Neuronal stem cell (in vitro differentiated cells): Measurements from ENCODE around the gene CD247.

Source experiments
- DNase-seq: peaks from one replicate; pipeline ENCODE4 v3.0.0-alpha.2; 2013; ENCODE audit warnings: low spot score
- H2AFZ ChIP-seq: one replicate; pipeline ENCODE4 v1.6.1; 2013; ENCODE audit warnings: mild to moderate bottlenecking, low read length, inconsistent platforms
- H2AK5ac ChIP-seq: 2 replicates; pipeline ENCODE4 v1.6.1; 2013; ENCODE audit warnings: low read depth, mild to moderate bottlenecking, inconsistent platforms, low read length, moderate library complexity, mixed read lengths
- H2BK120ac ChIP-seq: 2 replicates; pipeline ENCODE4 v1.6.1; 2013; ENCODE audit warnings: low read depth, mild to moderate bottlenecking, inconsistent platforms, low read length, moderate library complexity, mixed read lengths
- H2BK12ac ChIP-seq: one replicate; pipeline ENCODE4 v1.6.1; 2013; ENCODE audit warnings: low read length, inconsistent platforms
- H2BK15ac ChIP-seq: 2 replicates; pipeline ENCODE4 v1.6.1; 2013; ENCODE audit warnings: mild to moderate bottlenecking, low read length, inconsistent platforms, mixed read lengths
- H2BK5ac ChIP-seq: one replicate; pipeline ENCODE4 v1.6.1; 2013; ENCODE audit warnings: inconsistent platforms, mild to moderate bottlenecking, low read length, moderate library complexity
- H3K14ac ChIP-seq: one replicate; pipeline ENCODE4 v1.6.1; 2013; ENCODE audit warnings: low read length, inconsistent platforms
- H3K18ac ChIP-seq: 2 replicates; pipeline ENCODE4 v1.6.1; 2013; ENCODE audit warnings: low read length, inconsistent platforms
- H3K23ac ChIP-seq: 2 replicates; pipeline ENCODE4 v1.6.1; 2013; ENCODE audit warnings: low read depth, mild to moderate bottlenecking, mixed read lengths, low read length, inconsistent platforms; ENCODE audit not compliant: poor library complexity
- H3K27ac ChIP-seq: replicated peaks from 3 replicates; pipeline ENCODE4 v1.5.1; 2013; ENCODE audit warnings: low read length, inconsistent platforms
- H3K27me3 ChIP-seq, 3 experiments: 2 replicates each; pipeline ENCODE4 v1.6.1; 2013; ENCODE audit warnings: low read length in 3 of 3, mild to moderate bottlenecking in 2 of 3, inconsistent platforms in 1 of 3, low read depth in 1 of 3, mixed read lengths in 1 of 3, moderate library complexity in 1 of 3; ENCODE audit not compliant: control insufficient read depth in 3 of 3, insufficient read depth in 3 of 3
- H3K36me3 ChIP-seq, 2 donors: replicated peaks in 1 of 2; 2 replicates each; pipeline ENCODE4 v1.6.1; 2013; ENCODE audit warnings: low read length in 2 of 2; ENCODE audit not compliant: control insufficient read depth in 2 of 2, insufficient read depth in 2 of 2
- H3K4ac ChIP-seq: 2 replicates; pipeline ENCODE4 v1.6.1; 2013; ENCODE audit warnings: inconsistent platforms, mild to moderate bottlenecking, low read length, moderate library complexity
- H3K4me1 ChIP-seq, 2 donors: 1 replicate in 1 of 2; 2 replicates in 1 of 2; pipeline ENCODE4 v1.6.1; 2013; ENCODE audit warnings: low read length in 2 of 2, low read depth in 1 of 2; ENCODE audit not compliant: control insufficient read depth in 2 of 2, insufficient read depth in 1 of 2
- H3K4me2 ChIP-seq: one replicate; pipeline ENCODE4 v1.6.1; 2013; ENCODE audit warnings: mild to moderate bottlenecking, low read length, inconsistent platforms; ENCODE audit not compliant: insufficient read depth, poor library complexity, severe bottlenecking
- H3K4me3 ChIP-seq, 2 donors: 2 replicates each; pipeline ENCODE4 v1.5.1; 2013; ENCODE audit warnings: low read length in 2 of 2, mild to moderate bottlenecking in 2 of 2, inconsistent platforms in 1 of 2, moderate library complexity in 1 of 2
- H3K79me1 ChIP-seq: one replicate; pipeline ENCODE4 v1.6.1; 2013; ENCODE audit warnings: low read depth, mild to moderate bottlenecking, inconsistent platforms, low read length, moderate library complexity
- H3K9ac ChIP-seq: one replicate; pipeline ENCODE4 v1.6.1; 2013; ENCODE audit warnings: mild to moderate bottlenecking, low read depth, low read length, inconsistent platforms; ENCODE audit not compliant: poor library complexity
- H3K9me3 ChIP-seq, 2 donors: replicated peaks in 1 of 2; 2 replicates each; pipeline versions ENCODE3 to v1.6.1; 2013; ENCODE audit warnings: low read length in 2 of 2, mild to moderate bottlenecking in 2 of 2, inconsistent platforms in 1 of 2, low read depth in 1 of 2, mixed read lengths in 1 of 2, moderate library complexity in 1 of 2; ENCODE audit not compliant: control insufficient read depth in 2 of 2, insufficient read depth in 1 of 2
- H4K8ac ChIP-seq: one replicate; pipeline ENCODE4 v1.6.1; 2013; ENCODE audit warnings: low read depth, mild to moderate bottlenecking, inconsistent platforms, low read length, moderate library complexity
- H4K91ac ChIP-seq: one replicate; pipeline ENCODE4 v1.6.1; 2013; ENCODE audit warnings: low read length, low read depth, mild to moderate bottlenecking, inconsistent platforms; ENCODE audit not compliant: poor library complexity
- WGBS, 2 donors: extraction: QIAGEN DNeasy Blood & Tissue Kit; methylation state at CpG; one replicate each; pipeline ENCODE4 v1.1.7; 2013; ENCODE audit warnings: missing lambda C conversion rate in 2 of 2, mixed read lengths in 1 of 2; ENCODE audit not compliant: insufficient read length in 2 of 2, insufficient replicate concordance in 1 of 2; ENCODE audit errors: extremely low coverage in 2 of 2; 5-methylcytosine and 5-hydroxymethylcytosine counted together

Gene CD247

GRCh38 chr1:167473761-167474160, 44.6 kb downstream of the CD247 start:
- H3K4me2 ChIP-seq: no peak overlapping the region
- no peaks in the 10 kb centered on the region for H3K27me3 ChIP-seq
- H3K4me1 ChIP-seq: peaks cover 19 to 28% of the 10 kb centered on the region in 2 donors
- no peak for DNase-seq
- peak overlapping the region; percentile 57 for H2AFZ ChIP-seq
- no CpG with 5 or more reads among the region's 5 CpGs for WGBS, 2 donors
- H3K36me3 ChIP-seq: no peaks in the 10 kb centered on the region
- no peak overlapping the region for H3K27ac ChIP-seq
- no peak overlapping the region for H3K9ac ChIP-seq
- no peak overlapping the region for H3K4me3 ChIP-seq
- H2BK12ac ChIP-seq: no peak overlapping the region
- no peak overlapping the region for H4K91ac ChIP-seq
- no peak overlapping the region for H3K4ac ChIP-seq
- no peak overlapping the region for H2BK5ac ChIP-seq
- no peak overlapping the region for H3K23ac ChIP-seq
- no peak overlapping the region for H2BK120ac ChIP-seq
- H3K79me1 ChIP-seq: no peaks in the 10 kb centered on the region
- no peak overlapping the region for H3K18ac ChIP-seq
- H3K9me3 ChIP-seq: peaks cover 0 to 2% of the 10 kb centered on the region in 2 donors
- H3K14ac ChIP-seq: no peak overlapping the region
- H4K8ac ChIP-seq: no peak overlapping the region
- no peak overlapping the region for H2BK15ac ChIP-seq
- H2AK5ac ChIP-seq: no peak overlapping the region

GRCh38 chr1:167472752-167473521, 45.4 kb downstream of the CD247 start:
- Histone ChIP-seq H2BK5ac (no peak overlapping the region), H4K8ac (no peak overlapping the region), H3K4me1 (peaks cover 16 to 27% of the 10 kb centered on the region in 2 donors), H3K27ac (no peak overlapping the region), H3K4me2 (no peak overlapping the region), H3K36me3 (no peaks in the 10 kb centered on the region), H3K4me3 (no peak overlapping the region), H3K9me3 (peaks cover 0 to 2% of the 10 kb centered on the region in 2 donors), H3K18ac (no peak overlapping the region), H2BK120ac (no peak overlapping the region), H2AFZ (peak overlapping the region; percentile 13), H3K9ac (no peak overlapping the region), H3K27me3 (no peaks in the 10 kb centered on the region), H2BK12ac (no peak overlapping the region), H3K23ac (no peak overlapping the region), H4K91ac (no peak overlapping the region), H3K4ac (no peak overlapping the region), H2AK5ac (no peak overlapping the region), H2BK15ac (no peak overlapping the region), H3K79me1 (no peaks in the 10 kb centered on the region), H3K14ac (no peak overlapping the region)
- no peak for DNase-seq
- no CpG with 5 or more reads among the region's 10 CpGs for WGBS, 2 donors

- Histone ChIP-seq H2BK15ac (no peak overlapping the region), H3K4me1 (peaks cover 18 to 31% of the 10 kb centered on the region in 2 donors), H3K4ac (no peak overlapping the region), H3K79me1 (no peaks in the 10 kb centered on the region), H3K36me3 (no peaks in the 10 kb centered on the region), H3K23ac (no peak overlapping the region), H3K4me3 (no peak overlapping the region), H3K9me3 (peaks cover 0 to 2% of the 10 kb centered on the region in 2 donors), H2AK5ac (no peak overlapping the region), H2AFZ (no peak overlapping the region), H3K4me2 (no peak overlapping the region), H3K18ac (no peak overlapping the region), H3K27ac (no peak overlapping the region), H2BK5ac (no peak overlapping the region), H2BK120ac (no peak overlapping the region), H3K27me3 (no peaks in the 10 kb centered on the region), H3K14ac (no peak overlapping the region), H4K8ac (no peak overlapping the region), H3K9ac (no peak overlapping the region), H2BK12ac (no peak overlapping the region), H4K91ac (no peak overlapping the region)
- no CpG with 5 or more reads among the region's 5 CpGs for WGBS, 2 donors
- no peak for DNase-seq
Measured at GRCh38 chr1:167471568-167471967, 46.8 kb downstream of the CD247 start.

GRCh38 chr1:167469280-167469965, 48.9 kb downstream of the CD247 start:
- Histone ChIP-seq H3K4ac (no peak overlapping the region), H2BK120ac (no peak overlapping the region), H3K4me2 (no peak overlapping the region), H2BK15ac (no peak overlapping the region), H4K91ac (no peak overlapping the region), H4K8ac (no peak overlapping the region), H3K4me1 (peaks cover 19 to 34% of the 10 kb centered on the region in 2 donors), H2BK5ac (no peak overlapping the region), H3K79me1 (no peaks in the 10 kb centered on the region), H2AFZ (no peak overlapping the region), H2AK5ac (no peak overlapping the region), H3K14ac (no peak overlapping the region), H3K9ac (no peak overlapping the region), H3K9me3 (no peaks in the 10 kb centered on the region), H3K23ac (no peak overlapping the region), H2BK12ac (no peak overlapping the region), H3K18ac (no peak overlapping the region), H3K36me3 (no peaks in the 10 kb centered on the region), H3K27me3 (no peaks in the 10 kb centered on the region), H3K27ac (no peak overlapping the region), H3K4me3 (no peak overlapping the region)
- no CpG with 5 or more reads among the region's 7 CpGs for WGBS, 2 donors
- no peak for DNase-seq
